PC-9 (cell line): ENCODE measurements around the gene ZNF526. TPM values are rescaled to one million over a fixed set of nuclear protein-coding genes. Genes with fewer than 3 reads are reported as not detected.

Experiments
- BruUV-seq: library from RNA; stranded (reverse); fragments of 400-500 nt; replicated peaks from 2 replicates; lab custom pipeline; 2021; lab: Mats Ljungman, UMichigan
- CTCF ChIA-PET: fragments of 300-600 bp; sonication (Branson Sonifier 250); formaldehyde crosslinking; loops from one replicate; lab custom pipeline; 2022; ENCODE audit warnings: antibody characterized with exemption; lab: Charles Lee
- POLR2A ChIA-PET: fragments of 300-600 bp; sonication (Branson Sonifier 250); formaldehyde crosslinking; loops from one replicate; lab custom pipeline; 2022; ENCODE audit warnings: antibody characterized with exemption; ENCODE audit not compliant: unreplicated experiment; lab: Charles Lee
- DNase-seq, 2 experiments: peaks; one replicate each; pipeline versions ENCODE4 v3.0.0 to v3.0.0-alpha.2; 2015 to 2022; ENCODE audit warnings: mixed read lengths in 1 of 2
- H2AFZ ChIP-seq: fragments of 200-600 bp; sonication (generic); 2 replicates; pipeline ENCODE4 v1.8.1; 2017; ENCODE audit warnings: antibody characterized with exemption
- H3F3A ChIP-seq: fragments of 200-600 bp; sonication (generic); 2 replicates; pipeline ENCODE4 v1.8.1; 2017; ENCODE audit warnings: antibody characterized with exemption, mild to moderate bottlenecking, low read depth; ENCODE audit not compliant: insufficient read depth
- H3K27ac ChIP-seq: fragments of 200-600 bp; sonication (generic); 2 replicates; pipeline ENCODE4 v1.6.1; 2016; ENCODE audit warnings: mixed run types
- H3K27me3 ChIP-seq: fragments of 200-600 bp; sonication (generic); 2 replicates; pipeline ENCODE4 v1.6.1; 2016; ENCODE audit warnings: low read depth, mixed run types; ENCODE audit not compliant: insufficient read depth
- H3K36me3 ChIP-seq: fragments of 200-600 bp; sonication (generic); 2 replicates; pipeline ENCODE4 v1.6.1; 2016; ENCODE audit warnings: low read depth, mixed run types
- H3K4me1 ChIP-seq: fragments of 200-600 bp; sonication (generic); replicated peaks from 2 replicates; pipeline ENCODE4 v1.6.1; 2016; ENCODE audit warnings: mixed run types; ENCODE audit not compliant: insufficient read depth
- H3K4me2 ChIP-seq: fragments of 200-600 bp; sonication (generic); 2 replicates; pipeline ENCODE4 v1.6.1; 2017; ENCODE audit warnings: mixed run types
- H3K4me3 ChIP-seq: fragments of 200-600 bp; sonication (generic); 2 replicates; pipeline ENCODE4 v1.6.1; 2016; ENCODE audit warnings: mixed run types
- H3K79me2 ChIP-seq: fragments of 200-600 bp; sonication (generic); 2 replicates; pipeline ENCODE4 v1.6.1; 2017; ENCODE audit warnings: low read depth, mixed run types
- H3K9me2 ChIP-seq: fragments of 200-600 bp; sonication (generic); 2 replicates; pipeline ENCODE4 v1.8.1; 2017; ENCODE audit warnings: mild to moderate bottlenecking; ENCODE audit not compliant: insufficient read depth
- H3K9me3 ChIP-seq: fragments of 200-600 bp; sonication (generic); 2 replicates; pipeline ENCODE4 v1.8.1; 2016; ENCODE audit warnings: low read depth; ENCODE audit not compliant: insufficient read depth
- H4K20me1 ChIP-seq: fragments of 200-600 bp; sonication (generic); 2 replicates; pipeline ENCODE4 v1.8.1; 2017; ENCODE audit not compliant: insufficient read depth
- EZH2 ChIP-seq: fragments of 200-600 bp; sonication (generic); IDR thresholded peaks from 2 replicates; pipeline ENCODE4 v1.8.0; 2017; ENCODE audit warnings: antibody characterized with exemption, low read depth
- intact Hi-C: fragments of 100-400 bp; cut with micrococcal nuclease; formaldehyde crosslinking; loops from one replicate; pipeline ENCODE4 v1.10.0; 2022; ENCODE audit not compliant: unreplicated experiment
- total RNA-seq: library from RNA; stranded (reverse); gene quantifications from 2 replicates; pipeline ENCODE4 v1.2.3, GENCODE V29; 2021
- TF ChIP-seq, protein P1 (sequence below): fragments of 200-600 bp; sonication (generic); conservative IDR thresholded peaks from 2 replicates; pipeline ENCODE4 v1.6.1; 2017; ENCODE audit warnings: mixed run types, antibody characterized with exemption, mild to moderate bottlenecking, moderate library complexity

ZNF526 gene
- total RNA-seq, 1 experiment from 2014 or later = 13.4 TPM

- intact Hi-C loops = no loop called here
- Histone ChIP-seq H3K4me3 (no peak overlapping the region), H3K4me1 (no peaks in the 10 kb centered on the region), H3K27ac (no peak overlapping the region), H2AFZ (no peak overlapping the region), H3K36me3 (peaks cover 14% of the 10 kb centered on the region; the same call in 1 of the 2 replicates), H3K4me2 (no peak overlapping the region), H3K27me3 (no peaks in the 10 kb centered on the region), H3F3A (peaks cover 36% of the 10 kb centered on the region; the same call in 1 of the 2 replicates), H3K9me2 (no peaks in the 10 kb centered on the region), H4K20me1 (peaks cover 13% of the 10 kb centered on the region; the same call in 1 of the 2 replicates), H3K9me3 (no peaks in the 10 kb centered on the region), H3K79me2 (no peaks in the 10 kb centered on the region)
- ChIA-PET CTCF (no interaction called here), POLR2A (interaction anchor here (0.6 kb wide), 1 partner anchor 714 kb away, joined by 6 read pairs; no protein-coding TSS in a partner anchor)
- no peak for DNase-seq
- BruUV-seq = no TSS peak
- no peak for TF ChIP-seq EZH2
- TF ChIP-seq, protein P1, sequence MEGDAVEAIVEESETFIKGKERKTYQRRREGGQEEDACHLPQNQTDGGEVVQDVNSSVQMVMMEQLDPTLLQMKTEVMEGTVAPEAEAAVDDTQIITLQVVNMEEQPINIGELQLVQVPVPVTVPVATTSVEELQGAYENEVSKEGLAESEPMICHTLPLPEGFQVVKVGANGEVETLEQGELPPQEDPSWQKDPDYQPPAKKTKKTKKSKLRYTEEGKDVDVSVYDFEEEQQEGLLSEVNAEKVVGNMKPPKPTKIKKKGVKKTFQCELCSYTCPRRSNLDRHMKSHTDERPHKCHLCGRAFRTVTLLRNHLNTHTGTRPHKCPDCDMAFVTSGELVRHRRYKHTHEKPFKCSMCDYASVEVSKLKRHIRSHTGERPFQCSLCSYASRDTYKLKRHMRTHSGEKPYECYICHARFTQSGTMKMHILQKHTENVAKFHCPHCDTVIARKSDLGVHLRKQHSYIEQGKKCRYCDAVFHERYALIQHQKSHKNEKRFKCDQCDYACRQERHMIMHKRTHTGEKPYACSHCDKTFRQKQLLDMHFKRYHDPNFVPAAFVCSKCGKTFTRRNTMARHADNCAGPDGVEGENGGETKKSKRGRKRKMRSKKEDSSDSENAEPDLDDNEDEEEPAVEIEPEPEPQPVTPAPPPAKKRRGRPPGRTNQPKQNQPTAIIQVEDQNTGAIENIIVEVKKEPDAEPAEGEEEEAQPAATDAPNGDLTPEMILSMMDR = no peak
Observed at GRCh38 chr19:42232435-42232834, 12.3 kb downstream of the ZNF526 start.

- H3K79me2 ChIP-seq = no peaks in the 10 kb centered on the region
- peaks cover 14% of the 10 kb centered on the region; the same call in 1 of the 2 replicates for H3K36me3 ChIP-seq
- peaks cover 13% of the 10 kb centered on the region; the same call in 1 of the 2 replicates for H4K20me1 ChIP-seq
- no peak overlapping the region for H3K4me2 ChIP-seq
- no peak overlapping the region for H3K4me3 ChIP-seq
- H3K4me1 ChIP-seq = no peaks in the 10 kb centered on the region
- no peak overlapping the region for H3K27ac ChIP-seq
- no peaks in the 10 kb centered on the region for H3K9me3 ChIP-seq
- BruUV-seq = no TSS peak
- POLR2A ChIA-PET = no interaction called here
- no peaks in the 10 kb centered on the region for H3K27me3 ChIP-seq
- TF ChIP-seq EZH2 = no peak
- TF ChIP-seq, protein P1 = no peak
- H2AFZ ChIP-seq = no peak overlapping the region
- no peaks in the 10 kb centered on the region for H3K9me2 ChIP-seq
- intact Hi-C loops = no loop called here
- DNase-seq = no peak
- peaks cover 36% of the 10 kb centered on the region; the same call in 1 of the 2 replicates for H3F3A ChIP-seq
- CTCF ChIA-PET = no interaction called here
Observed at GRCh38 chr19:42233106-42233505, 13.0 kb downstream of the ZNF526 start.

- H3K4me3 ChIP-seq = no peak overlapping the region
- H3K27me3 ChIP-seq = no peaks in the 10 kb centered on the region
- CTCF ChIA-PET = no interaction called here
- H3K79me2 ChIP-seq = no peaks in the 10 kb centered on the region
- peaks cover 14% of the 10 kb centered on the region; the same call in 1 of the 2 replicates for H3K36me3 ChIP-seq
- intact Hi-C loops = no loop called here
- H3F3A ChIP-seq = peaks cover 36% of the 10 kb centered on the region; the same call in 1 of the 2 replicates
- DNase-seq = no peak
- TF ChIP-seq EZH2 = no peak
- TF ChIP-seq, protein P1 = no peak
- H2AFZ ChIP-seq = no peak overlapping the region
- H3K27ac ChIP-seq = no peak overlapping the region
- H3K9me2 ChIP-seq = no peaks in the 10 kb centered on the region
- BruUV-seq = no TSS peak
- H3K4me1 ChIP-seq = no peaks in the 10 kb centered on the region
- H4K20me1 ChIP-seq = peaks cover 13% of the 10 kb centered on the region; the same call in 1 of the 2 replicates
- H3K4me2 ChIP-seq = no peak overlapping the region
- POLR2A ChIA-PET = no interaction called here
- H3K9me3 ChIP-seq = no peaks in the 10 kb centered on the region
Observed at GRCh38 chr19:42233678-42234292, 13.7 kb downstream of the ZNF526 start.
